Measurements from ENCODE around the gene GRAMD4.

The GRAMD4 gene

DNA sequence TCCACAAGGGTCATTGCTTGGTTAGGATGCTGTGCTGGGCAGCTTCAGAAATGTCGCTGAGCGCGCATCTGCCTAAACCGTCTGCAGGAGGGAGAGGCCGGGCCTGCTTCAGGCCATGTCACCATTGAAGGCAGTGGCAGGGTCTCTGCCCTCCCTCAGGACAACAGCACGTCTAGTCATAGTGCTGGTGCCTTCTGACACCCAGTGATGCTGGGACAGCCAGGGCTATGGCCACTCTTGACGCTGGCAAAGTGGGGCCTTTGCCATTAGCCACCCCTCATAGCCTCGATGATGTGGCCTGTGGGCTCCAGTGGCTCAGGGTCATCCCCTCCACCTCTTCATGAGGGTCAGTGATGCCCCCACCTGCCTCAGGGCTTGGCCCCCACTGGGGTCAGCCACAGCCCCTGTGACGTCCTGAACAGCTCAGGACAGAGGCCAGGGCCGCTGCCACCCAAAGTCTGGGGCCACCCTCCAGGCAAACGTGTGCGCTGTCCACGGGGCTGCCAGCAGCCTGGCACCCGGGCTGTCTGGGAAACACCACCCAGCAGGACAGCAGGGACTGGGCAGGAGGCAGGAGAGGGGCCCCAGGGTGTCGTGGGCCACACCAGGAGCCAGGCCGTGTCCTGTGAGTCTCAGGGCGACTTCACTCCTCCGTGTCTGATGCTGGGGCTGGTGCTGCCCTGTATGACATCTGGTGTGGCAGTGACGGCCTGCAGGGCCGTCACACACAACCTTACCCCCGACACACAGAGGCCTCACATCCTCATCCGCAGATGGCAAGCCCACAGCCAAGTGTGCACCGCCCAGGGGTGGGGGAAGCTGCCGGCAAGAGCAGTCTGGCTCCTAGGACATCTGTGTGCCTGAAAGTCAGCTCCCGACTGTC is 75.4 kb downstream of the GRAMD4 start:
- DNase-seq = no peak

DNA sequence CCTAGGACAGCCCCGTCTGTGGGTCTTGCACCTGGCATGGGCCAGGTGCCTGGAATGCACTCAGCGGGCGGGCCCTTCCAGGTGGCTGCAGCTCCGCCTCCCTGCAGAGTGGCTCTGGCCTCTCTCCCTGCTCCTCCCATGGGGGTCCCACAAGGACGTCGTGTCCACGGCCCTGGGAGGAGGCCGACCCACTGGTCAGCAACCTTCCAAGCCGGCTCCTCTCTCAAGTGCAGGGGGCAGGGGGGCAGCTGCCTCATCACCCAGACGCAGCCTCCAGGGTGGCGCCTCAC is 76.0 kb downstream of the GRAMD4 start:
- no peak for DNase-seq

DNA sequence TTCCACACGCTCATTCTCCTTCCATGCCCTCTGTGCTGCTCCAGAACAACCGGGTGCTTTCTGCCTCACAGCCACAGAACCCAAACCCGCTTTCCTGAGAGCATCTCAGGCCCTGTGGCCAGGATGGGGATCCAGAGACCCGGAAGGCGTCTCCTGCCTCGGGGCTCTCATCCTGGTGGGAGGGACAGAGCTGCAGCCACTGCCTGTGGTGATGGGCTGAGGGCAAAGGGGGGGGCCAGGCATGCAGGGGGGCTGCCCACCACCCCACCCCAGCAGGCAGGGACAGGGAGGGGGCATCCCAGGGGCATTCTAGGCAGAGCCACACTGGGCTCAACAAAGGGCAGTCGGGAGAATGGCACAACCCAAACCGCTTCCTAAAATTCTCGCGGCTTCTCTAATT is 76.4 kb downstream of the GRAMD4 start:
- DNase-seq = no peak

DNA sequence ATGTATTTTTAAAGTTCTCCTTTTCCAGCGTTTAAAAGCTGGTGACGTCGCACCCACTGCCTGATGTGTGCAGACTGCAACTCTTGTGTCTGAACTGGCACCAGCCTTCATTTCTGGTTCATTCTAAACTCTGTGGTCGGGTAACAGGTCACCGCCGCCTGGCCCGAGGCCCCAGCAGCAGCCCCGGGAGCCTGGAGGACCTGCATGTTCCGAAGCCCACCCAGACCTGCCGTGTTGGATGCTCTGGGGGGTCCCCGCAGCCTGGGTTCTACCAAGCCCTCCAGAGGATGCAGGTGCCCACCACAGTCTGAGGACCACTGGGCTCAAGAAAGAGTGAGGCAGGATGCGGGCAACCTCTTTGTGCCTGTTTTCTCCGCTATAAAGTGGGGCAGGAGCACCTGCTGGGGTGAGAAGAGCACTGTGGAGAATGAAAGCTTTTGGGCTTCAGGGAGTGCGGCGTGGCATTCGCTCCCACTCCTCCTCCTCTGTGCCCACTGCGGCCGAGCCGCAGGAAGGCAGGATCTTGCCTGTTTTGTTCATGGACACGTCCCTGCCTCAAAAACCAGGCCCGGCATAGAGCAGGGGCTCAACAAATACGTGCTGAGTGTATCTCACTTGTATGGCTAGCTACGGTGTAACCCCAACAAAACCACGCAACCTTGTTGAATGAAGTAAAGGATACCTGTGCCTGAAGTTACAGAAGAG is 77.8 kb downstream of the GRAMD4 start:
- no peak for DNase-seq

DNA sequence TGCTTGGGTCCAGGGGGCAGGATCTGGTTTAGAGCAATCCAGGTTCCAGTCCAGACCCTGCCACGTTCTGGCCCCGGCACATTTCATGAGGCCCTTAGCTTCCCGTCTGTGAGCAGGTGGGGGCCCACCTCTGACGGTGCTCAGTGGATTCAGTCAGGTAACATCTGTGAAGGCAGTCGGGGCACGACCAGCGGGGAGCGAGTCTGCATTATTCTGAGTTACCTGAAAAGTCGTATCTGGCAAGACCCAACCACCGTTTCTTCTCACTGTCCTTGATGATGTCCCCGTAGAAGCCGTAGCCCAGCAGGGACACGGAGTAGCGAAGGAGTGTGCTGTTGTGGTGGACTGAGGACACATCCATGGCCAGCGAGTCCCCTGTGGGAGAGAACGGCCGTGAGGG is 78.9 kb downstream of the GRAMD4 start:
- no peak for DNase-seq

DNA sequence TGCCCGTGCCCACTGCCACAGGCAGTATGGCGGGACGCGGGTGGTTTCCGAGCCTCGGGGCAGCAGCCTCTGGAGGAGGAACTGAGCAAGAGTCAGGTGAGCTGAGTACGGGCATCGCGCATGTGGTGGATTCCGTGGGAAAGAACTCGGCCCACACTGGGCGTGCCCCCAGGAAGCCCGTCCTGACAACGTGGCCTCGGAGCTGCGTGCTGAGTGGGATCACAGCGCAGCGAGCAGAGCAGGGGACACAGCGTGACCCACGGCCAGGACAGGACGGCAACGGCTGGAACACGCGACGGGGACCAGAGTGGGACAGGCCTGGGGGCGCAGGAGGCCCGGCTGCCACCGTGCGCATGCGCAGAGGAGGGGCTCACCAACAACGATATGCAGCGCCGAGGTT is 81.1 kb downstream of the GRAMD4 start:
- no peak for DNase-seq

DNA sequence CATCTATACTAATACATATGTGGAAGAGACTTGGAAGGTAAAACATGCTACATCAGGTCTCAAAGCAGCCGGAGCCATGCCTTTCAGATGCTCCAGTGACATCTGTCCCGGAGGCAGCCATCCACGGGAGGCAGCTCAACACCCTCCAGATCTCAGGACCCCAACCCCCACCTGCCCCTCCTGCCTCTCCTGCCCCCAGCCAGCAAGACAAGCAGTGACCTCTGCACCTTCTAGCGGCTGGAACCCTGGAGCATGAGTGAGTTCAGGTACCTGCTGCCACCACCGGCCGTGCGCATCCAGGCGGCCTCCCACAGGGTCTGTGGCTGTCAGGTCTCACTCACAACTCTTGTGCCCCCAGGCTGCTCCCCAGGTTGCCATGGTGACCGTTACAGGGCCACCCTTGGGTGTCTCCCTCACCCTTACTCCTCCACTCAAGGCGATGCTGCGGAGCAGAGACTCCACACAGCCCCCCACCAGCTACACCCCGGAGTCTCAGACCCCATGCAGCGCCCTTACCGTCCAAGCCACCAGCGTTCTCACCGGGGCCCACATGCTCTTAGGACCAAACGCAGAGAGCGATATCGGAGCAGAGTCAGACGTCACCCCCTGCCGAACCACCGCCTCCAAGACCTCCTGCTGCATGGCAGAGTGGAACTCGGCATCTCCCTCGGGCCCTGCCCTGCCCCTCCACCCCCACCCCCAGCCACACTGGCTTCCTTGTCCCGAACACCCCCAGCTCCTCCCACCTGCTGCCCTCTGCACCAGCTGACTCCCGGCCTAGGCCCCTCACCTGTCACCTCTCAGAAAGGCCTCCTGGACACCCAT is 83.2 kb downstream of the GRAMD4 start:
- no peak for DNase-seq

DNA sequence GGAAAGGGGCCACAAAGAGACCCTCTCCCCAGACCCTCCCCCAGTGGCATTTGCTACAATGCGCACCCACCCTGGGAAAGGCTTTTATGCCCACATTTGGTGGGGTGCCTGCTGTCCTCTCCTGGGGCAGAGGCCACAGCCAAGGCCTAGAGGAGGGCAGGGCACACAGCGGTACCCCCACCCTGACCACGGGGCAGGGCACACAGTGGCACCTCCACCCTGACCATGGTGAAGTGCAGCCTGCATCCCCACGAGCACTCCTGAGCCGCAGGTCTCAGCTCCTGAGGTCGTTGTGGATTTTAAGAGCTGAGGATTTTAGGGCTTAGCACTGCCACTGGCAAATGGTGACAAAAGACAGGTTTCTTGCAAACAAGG is 83.8 kb downstream of the GRAMD4 start:
- DNase-seq = no peak

DNA sequence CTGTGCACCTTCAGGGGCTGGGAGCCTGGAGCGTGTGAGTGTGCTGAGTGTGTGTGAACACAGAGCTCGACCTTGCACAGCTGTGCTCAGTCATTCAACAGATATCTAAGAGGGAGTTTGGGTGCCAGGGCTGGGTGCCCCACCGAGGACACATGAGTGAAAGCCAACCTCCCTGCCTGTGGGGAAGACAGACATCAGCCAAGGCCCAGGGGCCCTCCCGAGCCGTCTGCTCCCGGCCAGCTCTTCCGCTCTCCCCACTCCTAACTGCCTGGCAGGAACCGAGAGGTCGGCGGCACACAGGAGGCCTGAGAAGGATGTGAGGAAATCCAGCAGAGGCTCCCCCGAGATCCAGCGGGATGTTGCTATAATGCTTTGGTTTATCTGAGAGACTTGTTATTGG is 85.9 kb downstream of the GRAMD4 start:
- no peak for DNase-seq

DNA sequence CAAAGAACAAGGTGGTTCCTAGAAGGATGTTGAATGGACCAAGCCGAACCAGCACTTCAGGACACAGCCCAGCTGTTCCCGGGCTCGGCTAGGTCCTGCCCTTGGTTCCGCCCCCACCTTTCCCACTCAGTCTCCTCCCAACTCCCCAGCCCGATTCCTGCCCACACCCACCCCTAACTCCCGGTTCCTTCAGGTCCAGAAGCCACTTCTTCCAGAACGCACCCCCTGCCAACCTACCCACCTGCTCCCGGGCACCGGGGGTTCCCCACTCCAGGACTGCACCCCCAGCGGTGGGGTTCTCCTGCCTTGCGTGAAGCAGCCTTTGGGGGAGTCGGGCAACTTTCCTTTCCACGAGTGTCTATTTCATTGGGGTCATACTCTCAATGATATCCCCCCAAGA is 87.1 kb downstream of the GRAMD4 start:
- no peak for DNase-seq

DNA sequence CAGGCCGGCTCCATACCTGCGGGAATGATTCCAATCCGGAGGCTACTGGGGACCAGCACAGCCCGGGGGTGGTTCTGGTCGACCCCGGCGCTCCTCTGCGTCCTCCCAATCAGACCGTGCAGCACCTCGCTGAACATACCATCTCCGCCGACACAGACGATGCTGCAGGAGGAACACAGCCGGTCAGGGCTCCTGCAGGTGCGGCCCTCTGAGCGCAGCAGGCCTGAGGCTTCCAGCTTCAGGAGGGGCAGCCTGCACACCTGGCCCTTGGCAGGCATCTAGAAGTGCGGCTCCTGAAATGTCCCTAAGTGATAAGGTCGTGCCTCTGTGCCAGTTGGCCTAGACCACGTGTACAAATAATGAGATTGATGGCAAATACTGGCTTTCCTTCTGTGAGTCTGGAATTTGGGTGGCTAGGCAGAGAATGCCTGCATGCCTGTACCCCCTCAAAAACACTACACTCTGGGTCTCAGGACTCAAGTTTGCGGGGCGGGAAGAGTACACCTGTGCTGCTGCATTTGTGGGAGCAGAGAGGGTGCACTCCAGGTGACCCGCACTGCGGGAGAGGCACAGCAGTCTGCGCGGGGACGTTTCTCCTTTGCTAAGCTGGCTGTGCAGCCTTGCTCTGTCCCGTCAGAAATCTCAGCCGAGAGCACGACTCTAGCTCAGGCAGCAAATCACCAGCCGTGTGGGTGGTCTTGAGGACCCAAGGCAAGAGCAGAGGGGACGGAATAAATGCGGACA is 87.8 kb downstream of the GRAMD4 start:
- DNase-seq = no peak

DNA sequence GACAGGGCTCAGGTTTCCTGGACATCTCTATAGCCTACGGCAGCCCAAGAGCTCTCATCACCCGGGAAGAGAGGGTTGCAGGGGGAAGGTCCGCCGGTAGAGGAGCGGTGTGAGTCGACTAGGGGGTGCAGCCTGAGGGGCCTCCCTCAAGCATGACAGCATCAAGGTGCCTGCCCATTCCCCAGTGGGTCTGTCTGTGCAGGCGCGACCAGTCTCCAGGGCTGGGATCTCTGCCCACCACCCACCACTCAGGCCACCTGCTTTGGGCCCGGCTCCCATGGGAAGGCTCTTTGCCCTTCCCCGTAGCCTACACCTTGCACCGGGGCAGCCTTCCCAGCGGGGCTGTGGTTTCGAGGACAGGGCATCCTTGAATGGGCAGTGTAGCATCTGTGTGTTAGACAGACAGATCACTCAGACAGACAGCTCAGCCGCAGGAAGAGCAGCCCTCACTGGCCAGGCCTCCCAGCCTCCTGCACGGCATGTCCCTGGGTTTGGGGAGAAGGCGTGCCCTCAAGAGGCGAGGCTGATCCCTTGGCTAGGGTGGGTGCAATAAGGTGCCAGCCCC is 88.7 kb downstream of the GRAMD4 start:
- DNase-seq = no peak

DNA sequence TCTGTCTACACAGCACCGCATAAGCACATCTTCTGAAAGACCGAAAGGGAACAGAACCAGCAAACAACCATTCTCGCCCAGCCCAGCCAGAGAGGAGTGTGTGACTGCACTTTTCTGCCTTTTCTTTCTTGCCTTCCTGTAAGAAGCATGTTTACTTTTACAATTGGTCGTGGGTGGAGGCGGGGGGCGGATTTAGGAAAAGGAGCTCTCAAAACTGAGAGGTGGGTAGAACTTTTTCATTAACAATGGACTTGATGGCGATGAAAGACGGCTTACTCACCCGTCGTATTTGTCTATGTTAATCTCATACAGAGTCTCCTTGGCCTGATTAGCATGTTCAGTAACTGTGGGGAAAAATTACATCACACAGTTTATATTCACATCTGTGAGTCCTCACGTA is 90.6 kb downstream of the GRAMD4 start:
- no peak for DNase-seq

DNA sequence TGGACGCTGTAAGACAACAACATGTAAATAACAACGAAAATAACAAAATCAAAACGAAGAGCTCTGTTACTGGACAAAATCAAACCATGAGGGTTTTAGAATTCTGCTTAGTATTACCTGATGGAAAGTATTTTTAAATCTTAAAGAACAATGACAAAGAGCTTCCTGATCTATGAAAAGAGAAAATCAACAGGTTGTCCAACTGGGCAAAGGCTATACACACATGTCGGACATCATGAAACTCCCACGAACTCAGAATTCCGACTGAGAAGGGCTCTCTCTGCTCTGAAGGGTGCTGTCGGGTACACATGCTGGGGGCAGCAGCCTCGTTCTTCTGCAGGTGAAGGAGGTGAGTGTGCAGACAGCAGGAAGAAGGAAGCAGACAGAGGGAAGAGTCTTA is 92.1 kb downstream of the GRAMD4 start:
- DNase-seq = no peak

DNA sequence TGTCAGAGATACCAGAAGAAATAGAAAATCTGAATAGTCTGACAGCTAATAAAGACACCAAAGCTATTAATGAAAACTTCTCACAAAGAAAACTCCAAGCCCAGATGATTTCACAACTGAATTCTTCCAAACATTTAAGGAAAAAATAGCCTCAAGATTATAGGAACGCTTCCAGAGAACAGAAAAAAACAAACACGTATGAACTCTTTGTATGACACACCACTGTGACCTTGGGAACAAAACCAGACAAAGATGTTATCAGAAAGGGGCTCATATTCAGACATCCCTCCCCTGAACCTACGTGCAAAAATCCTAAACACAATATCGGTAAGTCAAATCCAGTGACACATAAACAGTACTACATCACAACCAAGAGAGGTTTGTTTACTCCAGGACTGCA is 94.4 kb downstream of the GRAMD4 start:
- no peak for DNase-seq

DNA sequence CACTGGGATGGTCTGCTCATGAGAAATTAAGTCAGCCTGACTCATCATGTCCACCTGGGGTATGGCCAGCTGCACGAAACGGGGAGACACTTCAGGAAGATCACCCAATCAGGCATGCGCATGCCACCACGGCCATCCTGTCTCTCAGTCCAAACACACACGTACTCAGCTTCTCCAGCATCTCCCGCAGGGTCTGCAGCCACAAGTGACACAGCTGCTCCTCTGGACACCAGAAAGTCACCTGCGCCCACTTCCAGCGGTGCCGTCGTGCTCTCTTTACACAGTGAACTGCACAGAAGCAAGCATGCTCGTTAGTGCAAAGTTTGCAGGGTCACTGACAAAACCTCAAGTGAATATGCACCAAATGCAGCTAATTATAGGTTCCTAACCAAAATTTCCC is 99.7 kb downstream of the GRAMD4 start:
- DNase-seq = no peak

DNA sequence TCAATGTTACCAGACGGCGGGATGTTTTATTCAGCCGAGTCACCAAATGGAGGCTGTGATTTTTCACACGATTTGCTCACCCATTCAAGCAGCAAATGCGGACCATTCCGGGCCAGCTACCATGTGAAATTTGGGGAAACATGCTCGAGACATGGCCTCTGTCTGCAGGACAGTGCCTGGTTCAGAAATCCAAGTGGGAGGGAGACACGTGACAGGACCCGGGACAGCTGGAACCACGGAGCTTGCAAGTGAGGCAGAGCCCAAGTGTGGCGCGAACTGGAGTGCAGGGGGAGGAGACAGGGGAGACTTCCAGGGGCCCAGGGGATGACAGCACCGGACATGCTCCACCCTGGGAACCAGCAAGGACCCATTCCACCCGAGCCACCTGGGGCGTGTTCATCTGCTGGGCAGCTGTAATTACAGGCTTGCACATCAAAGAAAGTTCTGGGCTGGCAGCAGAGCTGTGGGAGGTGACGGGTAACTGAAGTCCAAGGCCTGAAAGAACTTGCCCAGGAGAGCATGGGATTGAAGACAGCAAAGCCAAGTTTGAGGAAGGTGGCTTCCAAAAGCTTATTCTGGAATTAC is 101.4 kb downstream of the GRAMD4 start:
- DNase-seq = no peak

DNA sequence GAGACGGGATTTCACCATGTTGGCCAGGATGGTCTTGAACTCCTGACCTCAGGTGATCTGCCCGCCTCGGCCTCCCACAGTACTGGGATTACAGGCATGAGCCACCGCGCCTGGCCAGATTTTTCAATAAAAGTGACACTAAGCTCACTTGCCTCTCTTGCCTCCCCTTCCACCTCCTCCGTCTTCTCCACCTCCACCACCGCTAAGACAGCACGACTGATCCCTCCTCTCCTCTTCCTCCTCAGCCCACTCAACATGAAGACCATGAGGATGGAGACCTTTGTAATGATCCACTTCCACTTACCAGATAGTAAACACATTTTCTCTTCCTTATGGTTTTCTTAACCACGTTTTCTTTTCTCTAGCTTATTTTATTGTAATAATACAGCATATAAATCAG is 103.7 kb downstream of the GRAMD4 start:
- no peak for DNase-seq

DNA sequence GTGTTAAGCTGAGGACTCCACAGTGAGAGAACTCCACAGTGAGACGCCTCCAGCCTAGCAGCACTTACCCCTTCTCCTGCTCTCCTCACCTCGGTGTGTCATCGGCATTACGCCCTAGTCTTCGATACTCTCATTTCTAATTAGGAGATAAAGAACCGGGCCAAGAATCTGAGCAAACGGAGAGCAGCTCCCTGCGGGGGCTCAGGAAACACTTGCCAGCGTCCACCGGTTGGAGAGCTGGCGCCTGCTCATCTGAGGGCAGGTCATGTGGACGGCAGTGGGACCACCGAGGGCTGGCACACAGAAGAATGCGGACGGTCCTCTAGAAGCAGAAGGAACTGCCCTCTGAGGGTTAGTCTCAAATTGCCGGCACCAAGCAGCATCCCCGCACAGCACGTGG is 104.9 kb downstream of the GRAMD4 start:
- DNase-seq = no peak

DNA sequence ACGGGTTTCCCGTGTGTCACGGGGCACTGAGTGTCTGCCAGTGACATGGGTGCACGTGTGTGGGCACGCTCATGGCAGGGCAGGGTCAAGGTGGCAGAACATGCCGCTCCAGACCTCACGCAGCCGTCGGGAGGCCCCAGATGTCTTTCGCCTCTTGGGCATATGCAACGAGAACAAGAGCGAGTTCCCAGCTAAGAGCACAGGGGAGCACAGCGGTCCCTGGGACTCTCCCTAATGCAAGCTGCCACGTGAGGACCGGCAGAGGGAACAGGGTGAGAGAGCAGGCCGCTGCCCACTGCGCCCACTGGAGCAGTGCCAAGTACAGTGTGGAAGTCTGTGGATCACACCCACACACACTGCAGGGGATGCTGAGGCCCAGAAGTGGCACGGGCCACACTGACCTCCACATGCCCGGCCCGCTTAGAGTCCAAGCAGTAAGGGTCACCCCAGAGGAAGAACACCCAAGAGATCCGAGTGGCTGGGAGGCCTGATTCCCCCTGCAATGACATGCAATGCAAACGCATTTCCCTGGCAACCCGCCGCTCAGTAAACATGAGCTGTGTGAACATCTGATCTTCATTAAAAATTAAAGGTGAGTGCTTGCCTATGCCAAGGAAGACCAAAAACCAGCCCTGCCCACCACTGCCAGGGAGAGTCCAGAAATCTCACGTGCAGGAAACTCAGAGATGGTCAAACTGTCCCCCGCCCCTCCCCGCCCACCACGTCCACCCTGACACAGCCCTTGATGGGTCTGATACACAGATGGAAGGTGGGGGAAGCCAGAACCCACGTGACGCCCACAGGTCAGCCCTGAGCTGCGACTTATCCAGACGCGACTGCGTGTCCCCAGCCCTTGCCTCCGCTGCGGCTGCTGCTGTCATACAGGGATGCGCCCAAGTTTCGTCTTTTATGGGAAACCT is 106.1 kb downstream of the GRAMD4 start:
- no peak for DNase-seq

DNA sequence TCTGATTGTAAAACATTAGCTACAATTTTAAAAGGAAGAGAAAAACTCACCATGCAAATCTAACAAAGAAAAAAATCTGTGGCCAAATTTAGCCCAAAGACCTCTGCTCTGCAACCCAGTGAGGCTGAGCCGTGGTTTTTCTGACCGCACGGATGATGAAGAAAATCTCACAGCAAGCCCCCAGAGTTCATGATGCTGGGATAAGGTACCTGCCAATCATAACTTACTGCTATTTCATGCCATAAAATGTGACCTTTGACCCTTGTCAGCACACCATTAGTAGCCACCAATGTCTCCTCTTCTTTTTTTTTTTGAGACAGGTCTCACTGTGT is 106.8 kb downstream of the GRAMD4 start:
- DNase-seq = no peak

All from cerebellar nuclear complex (tissue), 1 donor.